Measurements from ENCODE around the gene LCE3A.
"Not testable (repeated sequence)": the region's sequence is repeated elsewhere in the genome, so short reads cannot be mapped to it uniquely, and the experiment has no call there.

LCE3A gene

DNA sequence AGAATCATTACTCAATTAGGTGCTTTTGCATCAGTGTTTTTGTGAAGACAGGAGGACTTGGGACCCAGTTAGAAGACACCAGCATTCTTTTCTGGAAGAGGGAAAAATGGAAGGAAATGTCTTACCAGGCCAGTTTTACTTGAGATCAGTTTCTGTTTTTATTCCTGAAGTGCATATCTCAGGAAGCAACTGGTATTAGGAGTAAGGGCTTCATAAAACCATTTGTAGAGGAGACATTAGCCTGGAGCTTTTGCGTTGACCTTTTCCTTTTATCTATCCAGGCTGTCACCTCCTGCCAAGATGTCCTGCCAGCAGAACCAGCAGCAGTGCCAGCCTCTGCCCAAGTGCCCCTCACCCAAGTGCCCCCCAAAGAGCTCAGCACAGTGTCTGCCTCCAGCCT, 9.4 kb downstream of the LCE3A start, which contains the start of gene LCE3B:
LCE3B (plus strand) TSS at position 301 of the 400 bp plus-strand sequence; CDS start at position 301, 0 bp downstream.
- no peak for ATAC-seq
- Mint-ChIP-seq H3K4me1 (no peaks in the 10 kb centered on the region), H3K27ac (no peak within 1 kb of the TSS), H3K4me3 (no peak within 1 kb of the TSS), H3K36me3 (no peaks in the 10 kb centered on the region), H3K9me3 (peaks cover 5% of the 10 kb centered on the region), H3K27me3 (peaks cover 10% of the 10 kb centered on the region)

DNA sequence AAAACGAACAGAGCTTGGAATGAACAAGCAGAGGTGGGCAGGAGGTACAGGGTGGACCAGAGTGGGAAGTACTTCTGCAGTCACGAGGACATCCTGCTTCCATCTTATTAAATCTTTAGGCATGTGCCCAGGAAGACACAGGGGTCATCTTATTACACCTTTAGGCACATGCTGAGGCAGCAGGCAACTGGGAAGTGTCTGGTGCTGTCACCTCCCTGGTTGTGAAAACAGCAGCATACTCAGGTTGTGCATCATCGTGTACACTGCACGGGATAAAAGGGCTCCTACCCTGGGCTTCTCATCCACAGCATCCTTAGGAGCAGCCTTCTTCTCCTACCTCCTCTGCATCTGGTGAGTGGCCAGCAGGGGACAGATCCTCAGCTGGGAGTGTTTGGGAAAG, 23.0 kb downstream of the LCE3A start, which contains the start of gene LCE3C:
LCE3C (plus strand) TSS at position 301 of the 400 bp plus-strand sequence. CDS start 498 bp downstream, outside the sequence.
- H3K27me3 Mint-ChIP-seq = no peaks in the 10 kb centered on the region
- no peak for ATAC-seq
- no peaks in the 10 kb centered on the region for H3K4me1 Mint-ChIP-seq
- H3K36me3 Mint-ChIP-seq = no peaks in the 10 kb centered on the region
- peaks cover 3% of the 10 kb centered on the region for H3K9me3 Mint-ChIP-seq
- H3K4me3 Mint-ChIP-seq = no peak within 1 kb of the TSS
- no peak within 1 kb of the TSS for H3K27ac Mint-ChIP-seq

DNA sequence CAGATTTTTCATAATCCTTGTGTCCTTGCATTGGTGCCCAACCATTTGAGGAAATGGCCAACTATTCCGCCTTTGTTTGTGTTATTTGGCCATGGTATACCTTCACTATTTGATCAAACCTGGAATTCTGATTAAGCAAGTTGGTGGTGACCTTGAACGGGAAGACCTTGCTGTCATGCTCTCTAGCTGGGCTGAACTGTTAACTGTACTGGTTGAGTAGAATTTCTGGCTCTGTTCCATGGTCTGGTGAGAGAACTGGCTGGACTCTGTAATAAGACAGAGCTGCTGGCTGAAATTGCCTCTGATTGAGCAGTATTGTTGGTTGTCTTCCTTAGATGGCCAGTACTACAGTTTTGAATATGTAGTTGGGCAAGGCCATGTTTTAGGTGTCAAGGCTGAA, 25.9 kb downstream of the LCE3A start:
- H3K27me3 Mint-ChIP-seq = no peaks in the 10 kb centered on the region
- H3K4me1 Mint-ChIP-seq = no peaks in the 10 kb centered on the region
- H3K36me3 Mint-ChIP-seq = no peaks in the 10 kb centered on the region

DNA sequence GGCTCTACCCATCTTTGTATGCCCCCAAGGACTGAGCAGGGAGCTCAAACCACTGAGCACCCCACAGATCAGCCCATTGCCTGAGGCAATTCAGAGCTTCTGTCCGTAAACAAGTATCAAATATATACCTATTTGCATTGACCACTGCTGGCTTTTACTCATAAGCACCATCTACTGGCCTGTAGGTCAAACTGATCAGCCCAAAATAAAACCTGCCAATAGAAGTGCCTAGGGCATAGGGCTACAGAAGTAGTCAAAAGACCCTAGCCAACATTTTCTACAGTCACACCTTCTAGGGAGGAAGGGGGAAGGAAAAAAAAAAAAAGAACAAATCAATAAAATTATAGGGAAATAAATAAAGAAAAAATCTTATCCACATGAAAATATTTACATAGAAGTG, 37.3 kb downstream of the LCE3A start:
- Mint-ChIP-seq H3K36me3 (no peaks in the 10 kb centered on the region), H3K27ac (no peak overlapping the region), H3K27me3 (peaks cover 9% of the 10 kb centered on the region), H3K4me1 (no peaks in the 10 kb centered on the region), H3K4me3 (no peak overlapping the region), H3K9me3 (peaks cover 3% of the 10 kb centered on the region)
- no peak for ATAC-seq

More for the DNA sequence above, 25.9 kb downstream of the LCE3A start:
- Mint-ChIP-seq H3K9me3 (peaks cover 6% of the 10 kb centered on the region), H3K4me3 (no peak overlapping the region), H3K27ac (no peak overlapping the region)
- ATAC-seq = no peak

GRCh38 chr1:152582647-152583046, 40.3 kb downstream of the LCE3A start:
- Mint-ChIP-seq H3K27ac (no peak overlapping the region), H3K27me3 (peaks cover 31% of the 10 kb centered on the region), H3K4me1 (no peaks in the 10 kb centered on the region), H3K4me3 (no peak overlapping the region), H3K9me3 (no peaks in the 10 kb centered on the region), H3K36me3 (no peaks in the 10 kb centered on the region)
- ATAC-seq = no peak

- no peak for ATAC-seq
- H3K36me3 Mint-ChIP-seq = no peaks in the 10 kb centered on the region
- no peaks in the 10 kb centered on the region for H3K9me3 Mint-ChIP-seq
- H3K27ac Mint-ChIP-seq = no peak within 1 kb of the TSS
- no peaks in the 10 kb centered on the region for H3K4me1 Mint-ChIP-seq
- H3K27me3 Mint-ChIP-seq = peaks cover 23% of the 10 kb centered on the region
- H3K4me3 Mint-ChIP-seq = no peak within 1 kb of the TSS
Observed at GRCh38 chr1:152580433-152580832, 42.5 kb downstream of the LCE3A start, which contains the start of gene LCE3D. LCE3D (minus strand) TSS chr1:152580516; CDS start chr1:152579936, 580 bp downstream.

- H3K36me3 Mint-ChIP-seq = not testable (repeated sequence)
Observed at GRCh38 chr1:152579526-152579925, 43.4 kb downstream of the LCE3A start.

GRCh38 chr1:152577168-152577567, 45.7 kb downstream of the LCE3A start:
- Mint-ChIP-seq H3K27me3 (peaks cover 52% of the 10 kb centered on the region), H3K27ac (no peak overlapping the region)

More at GRCh38 chr1:152579526-152579925, 43.4 kb downstream of the LCE3A start:
- H3K4me3 Mint-ChIP-seq, ATAC-seq, H3K4me1 Mint-ChIP-seq, H3K9me3 Mint-ChIP-seq, H3K27ac Mint-ChIP-seq: not testable (repeated sequence)
- H3K27me3 Mint-ChIP-seq = peaks cover 30% of the 10 kb centered on the region

More at GRCh38 chr1:152577168-152577567, 45.7 kb downstream of the LCE3A start:
- ATAC-seq = peak; percentile 47
- H3K36me3 Mint-ChIP-seq = no peaks in the 10 kb centered on the region
- no peaks in the 10 kb centered on the region for H3K4me1 Mint-ChIP-seq
- no peaks in the 10 kb centered on the region for H3K9me3 Mint-ChIP-seq
- H3K4me3 Mint-ChIP-seq = no peak overlapping the region
